H9 (cell line): ENCODE data around the gene ELAC2. TPM values are rescaled to one million over a fixed set of nuclear protein-coding genes. Genes with fewer than 3 reads are reported as not detected.
A peak's percentile ranks its signal among the peaks of the same experiment; 100 is the strongest.

Experiments
- DNase-seq: peaks from one replicate; pipeline ENCODE4 v3.0.0-alpha.2; 2017
- H2AFZ ChIP-seq: one replicate; pipeline ENCODE4 v1.6.1; 2013; ENCODE audit warnings: mild to moderate bottlenecking, low read length, control low read depth, moderate library complexity
- H2AK5ac ChIP-seq: 2 replicates; pipeline ENCODE4 v1.6.1; 2013; ENCODE audit warnings: low read length, control low read depth, mixed read lengths; ENCODE audit not compliant: insufficient read length
- H2BK120ac ChIP-seq: one replicate; pipeline ENCODE4 v1.6.1; 2013; ENCODE audit warnings: low read depth, mild to moderate bottlenecking, low read length, control low read depth, inconsistent platforms; ENCODE audit not compliant: poor library complexity, severe bottlenecking
- H2BK12ac ChIP-seq: 2 replicates; pipeline ENCODE4 v1.6.1; 2013; ENCODE audit warnings: low read length, control low read depth, mixed read lengths, low read depth; ENCODE audit not compliant: insufficient read length
- H2BK15ac ChIP-seq: 2 replicates; pipeline ENCODE4 v1.6.1; 2013; ENCODE audit warnings: low read depth, low read length, control low read depth
- H2BK20ac ChIP-seq: one replicate; pipeline ENCODE4 v1.6.1; 2013; ENCODE audit warnings: low read depth, mild to moderate bottlenecking, low read length, control low read depth, inconsistent platforms; ENCODE audit not compliant: poor library complexity, severe bottlenecking
- H2BK5ac ChIP-seq: 2 replicates; pipeline ENCODE4 v1.6.1; 2013; ENCODE audit warnings: low read length, control low read depth, mixed read lengths; ENCODE audit not compliant: insufficient read length
- H3K14ac ChIP-seq: 2 replicates; pipeline ENCODE4 v1.6.1; 2013; ENCODE audit warnings: low read length, control low read depth; ENCODE audit not compliant: insufficient read depth
- H3K18ac ChIP-seq: 2 replicates; pipeline ENCODE4 v1.6.1; 2013; ENCODE audit warnings: low read depth, mild to moderate bottlenecking, mixed read lengths, low read length, control low read depth; ENCODE audit not compliant: insufficient read length
- H3K23ac ChIP-seq: 2 replicates; pipeline ENCODE4 v1.6.1; 2013; ENCODE audit warnings: low read length, control low read depth, mixed read lengths, low read depth; ENCODE audit not compliant: insufficient read length
- H3K23me2 ChIP-seq: 2 replicates; pipeline ENCODE4 v1.6.1; 2013; ENCODE audit warnings: low read depth, mild to moderate bottlenecking, mixed read lengths, low read length, control low read depth; ENCODE audit not compliant: insufficient read length, poor library complexity, severe bottlenecking
- H3K27ac ChIP-seq: 2 replicates; pipeline ENCODE4 v1.5.1; 2013; ENCODE audit warnings: low read length, control low read depth, mixed read lengths, low read depth; ENCODE audit not compliant: insufficient read length
- H3K27me3 ChIP-seq: 2 replicates; pipeline ENCODE4 v1.6.1; 2013; ENCODE audit warnings: low read length, control low read depth, inconsistent platforms; ENCODE audit not compliant: insufficient read depth
- H3K4ac ChIP-seq: 2 replicates; pipeline ENCODE4 v1.6.1; 2013; ENCODE audit warnings: low read depth, mild to moderate bottlenecking, control low read depth, inconsistent platforms, low read length, moderate library complexity
- H3K4me1 ChIP-seq: 2 replicates; pipeline ENCODE4 v1.6.1; 2013; ENCODE audit warnings: low read length, control low read depth, inconsistent platforms; ENCODE audit not compliant: insufficient read depth
- H3K4me2 ChIP-seq: 2 replicates; pipeline ENCODE4 v1.6.1; 2013; ENCODE audit warnings: low read length, control low read depth, mixed read lengths; ENCODE audit not compliant: insufficient read length, insufficient read depth
- H3K56ac ChIP-seq: 2 replicates; pipeline ENCODE4 v1.6.1; 2013; ENCODE audit warnings: low read depth, mild to moderate bottlenecking, mixed read lengths, low read length, control low read depth; ENCODE audit not compliant: insufficient read length
- H3K79me1 ChIP-seq: 2 replicates; pipeline ENCODE4 v1.6.1; 2013; ENCODE audit warnings: low read depth, mild to moderate bottlenecking, moderate library complexity, low read length, control low read depth, inconsistent platforms; ENCODE audit not compliant: insufficient read depth, poor library complexity, severe bottlenecking
- H3K79me2 ChIP-seq: 2 replicates; pipeline ENCODE4 v1.6.1; 2013; ENCODE audit warnings: low read length, control low read depth, inconsistent platforms; ENCODE audit not compliant: insufficient read depth
- H3K9ac ChIP-seq: 2 replicates; pipeline ENCODE4 v1.6.1; 2013; ENCODE audit warnings: low read length, control low read depth, mixed read lengths; ENCODE audit not compliant: insufficient read length; ENCODE audit errors: extremely low read depth
- H3K9me3 ChIP-seq: one replicate; pipeline ENCODE4 v1.6.1; 2013; ENCODE audit warnings: low read depth, low read length, inconsistent platforms; ENCODE audit not compliant: control insufficient read depth
- H3T11ph ChIP-seq: one replicate; pipeline ENCODE4 v1.6.1; 2013; ENCODE audit warnings: mild to moderate bottlenecking, low read length, control low read depth, inconsistent platforms
- H4K20me1 ChIP-seq: one replicate; pipeline ENCODE4 v1.6.1; 2013; ENCODE audit not compliant: control insufficient read depth, insufficient read length, insufficient read depth
- H4K5ac ChIP-seq: 2 replicates; pipeline ENCODE4 v1.6.1; 2013; ENCODE audit warnings: low read depth, mild to moderate bottlenecking, mixed read lengths, low read length, control low read depth; ENCODE audit not compliant: insufficient read length
- H4K8ac ChIP-seq: replicated peaks from 2 replicates; pipeline ENCODE4 v1.6.1; 2013; ENCODE audit warnings: low read length, control low read depth, mixed read lengths, low read depth; ENCODE audit not compliant: insufficient read length
- H4K91ac ChIP-seq: 2 replicates; pipeline ENCODE4 v1.6.1; 2013; ENCODE audit warnings: low read depth, mild to moderate bottlenecking, moderate library complexity, mixed read lengths, low read length, control low read depth; ENCODE audit not compliant: insufficient read length
- H3K27ac Mint-ChIP-seq, 3 experiments: 2 replicates in 2 of 3; 3 replicates in 1 of 3; pipeline ENCODE4 v1.8.0; 2020 to 2021; ENCODE audit warnings: mixed read lengths in 3 of 3, mild to moderate bottlenecking in 1 of 3, moderate library complexity in 1 of 3
- H3K27me3 Mint-ChIP-seq: 2 replicates; pipeline ENCODE4 v1.8.0; 2021; ENCODE audit warnings: low read depth, mild to moderate bottlenecking, moderate library complexity, mixed read lengths
- H3K36me3 Mint-ChIP-seq, 3 experiments: 2 replicates in 2 of 3; 3 replicates in 1 of 3; pipeline ENCODE4 v1.8.0; 2020 to 2021; ENCODE audit warnings: low read depth in 3 of 3, mixed read lengths in 3 of 3; ENCODE audit not compliant: insufficient read depth in 1 of 3
- H3K4me1 Mint-ChIP-seq, 2 experiments: 2 replicates each; pipeline ENCODE4 v1.8.0; 2020; ENCODE audit warnings: mixed read lengths in 2 of 2
- H3K4me3 Mint-ChIP-seq, 2 experiments: 2 replicates in 1 of 2; 3 replicates in 1 of 2; pipeline ENCODE4 v1.8.0; 2020 to 2021; ENCODE audit warnings: mild to moderate bottlenecking in 2 of 2, mixed read lengths in 2 of 2, moderate library complexity in 1 of 2
- H3K9me3 Mint-ChIP-seq, 2 experiments: 2 replicates in 1 of 2; 3 replicates in 1 of 2; pipeline ENCODE4 v1.8.0; 2020; ENCODE audit warnings: mild to moderate bottlenecking in 2 of 2, mixed read lengths in 2 of 2, moderate library complexity in 1 of 2
- WGBS: extraction: QIAGEN DNeasy Blood & Tissue Kit; methylation state at CpG from one replicate; pipeline ENCODE4 v1.1.7; 2013; ENCODE audit warnings: missing lambda C conversion rate, low lambda C conversion rate, mixed read lengths; ENCODE audit not compliant: insufficient read length; ENCODE audit errors: extremely low coverage; 5-methylcytosine and 5-hydroxymethylcytosine counted together
- total RNA-seq: library from RNA; stranded (reverse); gene quantifications from 2 replicates; pipeline ENCODE4 v1.2.1, GENCODE V29; 2021
- TF ChIP-seq, protein P1 (sequence below): fragments of 200-600 bp; sonication (generic); conservative IDR thresholded peaks from 3 replicates; pipeline ENCODE4 v1.8.0; 2021; ENCODE audit warnings: antibody characterized with exemption, mild to moderate bottlenecking

Gene ELAC2
- total RNA-seq, 1 experiment from 2014 or later = 90.7 TPM

DNA sequence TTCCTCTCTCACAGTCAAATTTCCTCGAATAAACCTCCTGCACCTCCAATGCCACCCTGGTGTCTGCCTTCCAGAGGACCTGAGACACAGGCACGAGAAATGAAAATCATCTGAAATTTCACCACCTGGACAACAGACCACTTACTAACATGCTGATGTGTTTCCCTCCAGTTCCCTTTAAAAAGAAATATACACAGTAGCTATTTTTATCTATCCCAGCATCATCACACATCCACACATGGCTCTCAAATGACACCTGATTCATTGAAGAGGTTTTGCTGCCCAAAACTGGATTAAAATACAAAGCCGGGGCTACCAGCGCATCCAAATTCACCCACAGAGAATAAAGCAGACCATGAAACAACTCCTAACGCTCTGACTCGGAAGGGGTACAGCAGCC lies 13.9 kb downstream of the ELAC2 start:
- no peak overlapping the region for H4K5ac ChIP-seq
- H4K8ac ChIP-seq = no peak overlapping the region
- H3K79me2 ChIP-seq = no peaks in the 10 kb centered on the region
- DNase-seq = no peak
- H3K27ac ChIP-seq = no peak overlapping the region
- no peak overlapping the region for H3K56ac ChIP-seq
- H3K4me3 Mint-ChIP-seq = no peak overlapping the region
- no CpG with 5 or more reads among the region's 6 CpGs for WGBS
- H3K9me3 ChIP-seq = no peaks in the 10 kb centered on the region
- no peaks in the 10 kb centered on the region for H4K20me1 ChIP-seq
- no peak overlapping the region for H4K91ac ChIP-seq
- no peak overlapping the region for H3K4me2 ChIP-seq
- TF ChIP-seq, protein P1, sequence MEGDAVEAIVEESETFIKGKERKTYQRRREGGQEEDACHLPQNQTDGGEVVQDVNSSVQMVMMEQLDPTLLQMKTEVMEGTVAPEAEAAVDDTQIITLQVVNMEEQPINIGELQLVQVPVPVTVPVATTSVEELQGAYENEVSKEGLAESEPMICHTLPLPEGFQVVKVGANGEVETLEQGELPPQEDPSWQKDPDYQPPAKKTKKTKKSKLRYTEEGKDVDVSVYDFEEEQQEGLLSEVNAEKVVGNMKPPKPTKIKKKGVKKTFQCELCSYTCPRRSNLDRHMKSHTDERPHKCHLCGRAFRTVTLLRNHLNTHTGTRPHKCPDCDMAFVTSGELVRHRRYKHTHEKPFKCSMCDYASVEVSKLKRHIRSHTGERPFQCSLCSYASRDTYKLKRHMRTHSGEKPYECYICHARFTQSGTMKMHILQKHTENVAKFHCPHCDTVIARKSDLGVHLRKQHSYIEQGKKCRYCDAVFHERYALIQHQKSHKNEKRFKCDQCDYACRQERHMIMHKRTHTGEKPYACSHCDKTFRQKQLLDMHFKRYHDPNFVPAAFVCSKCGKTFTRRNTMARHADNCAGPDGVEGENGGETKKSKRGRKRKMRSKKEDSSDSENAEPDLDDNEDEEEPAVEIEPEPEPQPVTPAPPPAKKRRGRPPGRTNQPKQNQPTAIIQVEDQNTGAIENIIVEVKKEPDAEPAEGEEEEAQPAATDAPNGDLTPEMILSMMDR = no peak
- peaks cover 26 to 67% (median 54%) of the 10 kb centered on the region in 3 experiments; a peak in 6 of 7 replicates for H3K36me3 Mint-ChIP-seq
- H3K27me3 Mint-ChIP-seq = no peaks in the 10 kb centered on the region
- peak overlapping the region in 2 of 3 experiments; percentile 46 to 57; a peak in 3 of 7 replicates for H3K27ac Mint-ChIP-seq
- no peak overlapping the region for H3K14ac ChIP-seq
- H2BK5ac ChIP-seq = no peak overlapping the region
- H2BK15ac ChIP-seq = no peak overlapping the region
- H3K23me2 ChIP-seq = no peaks in the 10 kb centered on the region
- H2BK120ac ChIP-seq = no peak overlapping the region
- H3T11ph ChIP-seq = no peak overlapping the region
- no peak overlapping the region for H3K4ac ChIP-seq
- H3K4me1 Mint-ChIP-seq = no peaks in the 10 kb centered on the region
- H3K18ac ChIP-seq = no peak overlapping the region
- no peaks in the 10 kb centered on the region for H3K79me1 ChIP-seq
- H3K9me3 Mint-ChIP-seq = no peaks in the 10 kb centered on the region
- no peak overlapping the region for H3K9ac ChIP-seq
- no peak overlapping the region for H2AFZ ChIP-seq
- H2AK5ac ChIP-seq = no peak overlapping the region
- H3K23ac ChIP-seq = no peak overlapping the region
- H3K27me3 ChIP-seq = no peaks in the 10 kb centered on the region
- no peak overlapping the region for H2BK12ac ChIP-seq
- H2BK20ac ChIP-seq = no peak overlapping the region
- H3K4me1 ChIP-seq = no peaks in the 10 kb centered on the region
